ENCODE results near the gene RBM28. TPM values are rescaled to one million over a fixed set of nuclear protein-coding genes. Genes with fewer than 3 reads are reported as not detected.

RBM28 gene, protein sequence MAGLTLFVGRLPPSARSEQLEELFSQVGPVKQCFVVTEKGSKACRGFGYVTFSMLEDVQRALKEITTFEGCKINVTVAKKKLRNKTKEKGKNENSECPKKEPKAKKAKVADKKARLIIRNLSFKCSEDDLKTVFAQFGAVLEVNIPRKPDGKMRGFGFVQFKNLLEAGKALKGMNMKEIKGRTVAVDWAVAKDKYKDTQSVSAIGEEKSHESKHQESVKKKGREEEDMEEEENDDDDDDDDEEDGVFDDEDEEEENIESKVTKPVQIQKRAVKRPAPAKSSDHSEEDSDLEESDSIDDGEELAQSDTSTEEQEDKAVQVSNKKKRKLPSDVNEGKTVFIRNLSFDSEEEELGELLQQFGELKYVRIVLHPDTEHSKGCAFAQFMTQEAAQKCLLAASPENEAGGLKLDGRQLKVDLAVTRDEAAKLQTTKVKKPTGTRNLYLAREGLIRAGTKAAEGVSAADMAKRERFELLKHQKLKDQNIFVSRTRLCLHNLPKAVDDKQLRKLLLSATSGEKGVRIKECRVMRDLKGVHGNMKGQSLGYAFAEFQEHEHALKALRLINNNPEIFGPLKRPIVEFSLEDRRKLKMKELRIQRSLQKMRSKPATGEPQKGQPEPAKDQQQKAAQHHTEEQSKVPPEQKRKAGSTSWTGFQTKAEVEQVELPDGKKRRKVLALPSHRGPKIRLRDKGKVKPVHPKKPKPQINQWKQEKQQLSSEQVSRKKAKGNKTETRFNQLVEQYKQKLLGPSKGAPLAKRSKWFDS
- total RNA-seq = 20.9 and 27.8 TPM in 2 replicates

DNA sequence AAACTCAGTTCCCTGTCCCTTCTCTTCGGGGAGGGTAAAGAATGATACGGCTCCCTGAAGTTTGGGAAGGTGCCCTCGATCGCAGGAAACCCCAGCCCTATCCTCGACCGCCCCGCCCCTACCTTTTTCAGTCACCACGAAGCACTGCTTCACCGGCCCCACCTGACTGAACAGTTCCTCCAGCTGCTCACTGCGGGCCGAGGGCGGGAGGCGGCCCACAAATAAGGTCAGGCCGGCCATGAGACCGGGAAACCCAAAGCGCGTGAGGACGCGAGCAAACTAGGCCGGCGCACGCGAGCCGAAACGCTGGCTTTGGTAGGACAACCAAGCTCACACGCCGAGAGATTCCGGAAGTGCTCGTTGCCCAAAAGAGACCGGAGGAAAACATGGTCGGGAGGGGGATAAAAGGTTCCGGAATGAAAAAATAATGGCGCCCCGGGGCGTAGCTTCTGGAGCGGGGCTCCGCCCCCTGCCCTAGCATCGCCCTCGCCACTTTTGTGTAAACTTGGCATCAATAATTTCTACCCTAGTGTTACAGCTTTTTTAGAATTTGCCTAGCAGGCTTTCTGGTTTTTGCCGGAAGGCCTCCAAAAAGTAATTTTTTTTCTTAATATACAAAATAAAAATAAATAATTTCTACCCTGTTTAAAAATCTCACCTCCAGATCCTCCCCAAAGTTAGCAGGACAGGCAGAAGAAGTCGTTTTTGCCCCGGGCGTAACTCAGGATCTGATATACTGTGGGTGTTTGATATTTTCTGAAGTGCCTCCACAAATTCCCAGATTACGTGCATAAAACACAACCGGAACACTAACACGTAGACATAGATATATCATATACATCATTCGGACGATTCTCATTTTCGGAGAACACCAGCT is at the start of gene RBM28:
RBM28 (minus strand) TSS at position 355 of the 877 bp plus-strand sequence; CDS start at position 240, 115 bp downstream.

DNA sequence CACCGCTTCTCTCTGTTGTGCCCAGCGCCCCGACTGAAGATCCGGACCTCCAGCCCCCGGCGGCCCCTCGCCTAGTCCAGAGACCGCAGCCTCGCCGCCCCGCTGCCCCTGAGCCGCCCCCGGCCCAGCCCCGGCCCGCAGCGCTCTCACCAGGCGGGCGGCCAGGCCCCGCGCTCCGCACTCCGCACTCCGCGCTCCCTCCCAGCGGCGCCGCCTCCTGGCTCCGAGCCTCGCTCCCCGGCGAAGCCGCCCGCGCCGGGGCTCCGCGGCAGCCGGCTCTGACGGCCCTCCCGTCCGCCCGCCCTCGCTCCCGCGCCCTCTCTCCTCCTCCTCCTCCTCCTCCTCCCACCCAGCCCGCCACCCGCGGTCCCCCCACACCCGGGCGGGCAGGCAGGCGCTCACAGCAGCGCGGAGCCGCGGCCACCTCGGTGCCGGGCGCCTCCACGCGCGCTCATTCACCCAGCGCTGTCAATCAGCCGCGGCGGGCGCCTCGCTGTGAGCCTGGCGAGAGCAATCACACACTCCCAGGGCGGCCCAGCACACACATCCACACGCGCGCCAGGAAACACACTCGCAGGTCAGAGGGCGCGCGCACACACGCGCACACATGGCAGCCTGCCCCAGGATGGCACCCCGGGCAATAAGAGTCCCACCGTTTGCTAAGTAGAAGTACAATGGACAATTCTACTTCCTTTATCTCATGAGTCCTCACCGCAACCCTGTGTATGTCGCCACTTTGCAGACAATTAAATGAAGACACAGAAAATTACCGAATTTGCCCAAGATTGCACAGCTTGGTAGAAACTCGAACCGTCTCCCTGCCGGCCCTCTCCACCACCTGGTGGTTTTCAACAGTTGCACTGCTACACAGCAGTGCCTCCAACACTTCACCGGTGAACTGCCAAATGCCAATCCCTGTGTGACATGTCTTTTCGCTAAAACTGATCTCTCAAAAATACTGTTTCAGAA is 18.0 kb upstream of the RBM28 start, which contains the start of gene PRRT4:
PRRT4 (minus strand) TSS at position 280 of the 969 bp plus-strand sequence.

Other genes starting within 250 kb of the RBM28 start
- not detected in 2 replicates for gene LEP, start 102.6 kb downstream of the RBM28 start, total RNA-seq
- gene PRRT4, start 17.8 kb upstream of the RBM28 start, total RNA-seq = not detected in 2 replicates
- gene IMPDH1, start 66.1 kb upstream of the RBM28 start, total RNA-seq = 110 and 121 TPM in 2 replicates
- gene HILPDA, start 112.0 kb upstream of the RBM28 start, total RNA-seq = 8.7 and 15.1 TPM in 2 replicates
- 26.9 and 32.6 TPM in 2 replicates for gene METTL2B, start 132.8 kb upstream of the RBM28 start, total RNA-seq

Measured in mammary microvascular endothelial cell (primary cell).